Trophoblast cell (in vitro differentiated cells and primary cell): ENCODE results near the gene RAI1.

ENCODE experiments used
- DNase-seq, 2 donors: peaks; one replicate each; pipeline ENCODE4 v3.0.0-alpha.2; 2016
- H2AFZ ChIP-seq: 2 replicates; pipeline ENCODE4 v1.6.1; 2013; ENCODE audit warnings: low read length, moderate library complexity, mild to moderate bottlenecking; ENCODE audit not compliant: insufficient read depth, poor library complexity
- H2AK5ac ChIP-seq: 2 replicates; pipeline ENCODE4 v1.6.1; 2013; ENCODE audit warnings: mild to moderate bottlenecking, low read length
- H2BK120ac ChIP-seq: 2 replicates; pipeline ENCODE4 v1.6.1; 2013; ENCODE audit warnings: low read length, mild to moderate bottlenecking, moderate library complexity; ENCODE audit not compliant: insufficient read depth, poor library complexity
- H2BK12ac ChIP-seq: 2 replicates; pipeline ENCODE4 v1.6.1; 2013; ENCODE audit warnings: mild to moderate bottlenecking, low read length, moderate library complexity
- H2BK5ac ChIP-seq: 2 replicates; pipeline ENCODE4 v1.6.1; 2013; ENCODE audit warnings: low read length, low read depth, moderate library complexity, mild to moderate bottlenecking; ENCODE audit not compliant: poor library complexity
- H3K14ac ChIP-seq: 2 replicates; pipeline ENCODE4 v1.6.1; 2013; ENCODE audit warnings: mild to moderate bottlenecking, low read length
- H3K18ac ChIP-seq: 2 replicates; pipeline ENCODE4 v1.6.1; 2013; ENCODE audit warnings: mild to moderate bottlenecking, low read length
- H3K23ac ChIP-seq: 2 replicates; pipeline ENCODE4 v1.6.1; 2013; ENCODE audit warnings: low read length
- H3K27ac ChIP-seq: 2 replicates; pipeline ENCODE4 v1.5.1; 2013; ENCODE audit warnings: low read depth, mild to moderate bottlenecking, inconsistent platforms, low read length, moderate library complexity
- H3K27me3 ChIP-seq: 2 replicates; pipeline ENCODE4 v1.6.1; 2013; ENCODE audit warnings: inconsistent platforms, mild to moderate bottlenecking, low read length, moderate library complexity; ENCODE audit not compliant: insufficient read depth
- H3K36me3 ChIP-seq, 2 experiments: 1 replicate in 1 of 2; 2 replicates in 1 of 2; pipeline ENCODE4 v1.6.1; 2013; ENCODE audit warnings: low read length in 2 of 2, mild to moderate bottlenecking in 2 of 2, moderate library complexity in 1 of 2; ENCODE audit not compliant: insufficient read depth in 2 of 2, control insufficient read depth in 1 of 2
- H3K4ac ChIP-seq: 2 replicates; pipeline ENCODE4 v1.6.1; 2013; ENCODE audit warnings: low read depth, mild to moderate bottlenecking, low read length, moderate library complexity
- H3K4me1 ChIP-seq, 2 experiments: 1 replicate in 1 of 2; 2 replicates in 1 of 2; pipeline ENCODE4 v1.6.1; 2013; ENCODE audit warnings: low read length in 2 of 2, mild to moderate bottlenecking in 2 of 2, moderate library complexity in 1 of 2; ENCODE audit not compliant: insufficient read depth in 2 of 2, control insufficient read depth in 1 of 2
- H3K4me2 ChIP-seq: 2 replicates; pipeline ENCODE4 v1.6.1; 2013; ENCODE audit warnings: inconsistent platforms, mild to moderate bottlenecking, low read length, moderate library complexity
- H3K4me3 ChIP-seq: 2 replicates; pipeline ENCODE4 v1.5.1; 2013; ENCODE audit warnings: mild to moderate bottlenecking, low read depth, low read length, inconsistent platforms
- H3K79me1 ChIP-seq: one replicate; pipeline ENCODE4 v1.6.1; 2013; ENCODE audit warnings: low read length
- H3K79me2 ChIP-seq: 2 replicates; pipeline ENCODE4 v1.6.1; 2013; ENCODE audit warnings: low read length, mild to moderate bottlenecking; ENCODE audit not compliant: control insufficient read depth, insufficient read depth, poor library complexity
- H3K9ac ChIP-seq: 2 replicates; pipeline ENCODE4 v1.6.1; 2013; ENCODE audit warnings: mild to moderate bottlenecking, low read length
- H3K9me3 ChIP-seq: 2 replicates; pipeline ENCODE4 v1.6.1; 2013; ENCODE audit warnings: low read depth, mild to moderate bottlenecking, control low read depth, inconsistent platforms, low read length; ENCODE audit not compliant: insufficient read depth
- H4K12ac ChIP-seq: 2 replicates; pipeline ENCODE4 v1.6.1; 2013; ENCODE audit warnings: low read depth, mild to moderate bottlenecking, low read length, moderate library complexity
- H4K8ac ChIP-seq: 2 replicates; pipeline ENCODE4 v1.6.1; 2013; ENCODE audit warnings: low read depth, mild to moderate bottlenecking, low read length, moderate library complexity
- H4K91ac ChIP-seq: one replicate; pipeline ENCODE4 v1.6.1; 2013; ENCODE audit warnings: low read depth, mild to moderate bottlenecking, low read length, moderate library complexity
- WGBS: extraction: QIAGEN DNeasy Blood & Tissue Kit; methylation state at CpG from one replicate; pipeline ENCODE4 v1.1.7; 2013; ENCODE audit warnings: missing lambda C conversion rate; ENCODE audit not compliant: insufficient read length, insufficient coverage; ENCODE audit errors: extremely low coverage; 5-methylcytosine and 5-hydroxymethylcytosine counted together

RAI1 gene

GRCh38 chr17:17822616-17823015 is 141.4 kb downstream of the RAI1 start:
- Histone ChIP-seq H3K18ac (peak overlapping the region; percentile 79), H3K4ac (peak overlapping the region; percentile 87), H3K79me1 (peaks cover 27% of the 10 kb centered on the region), H3K14ac (peak overlapping the region; percentile 28), H2BK120ac (peak overlapping the region; percentile 34), H3K79me2 (peaks cover 24% of the 10 kb centered on the region), H3K4me3 (no peak overlapping the region), H3K9me3 (peaks cover 4% of the 10 kb centered on the region), H3K23ac (no peak overlapping the region), H2BK12ac (peak overlapping the region; percentile 41), H3K9ac (no peak overlapping the region), H3K36me3 (peaks cover 41 to 42% of the 10 kb centered on the region in 2 experiments), H2AFZ (peak overlapping the region; percentile 25), H2BK5ac (no peak overlapping the region), H4K8ac (peak overlapping the region; percentile 21), H3K27ac (no peak overlapping the region), H3K4me1 (peaks cover 38 to 57% of the 10 kb centered on the region in 2 experiments), H2AK5ac (peak overlapping the region; percentile 78), H4K12ac (no peak overlapping the region), H3K27me3 (no peaks in the 10 kb centered on the region), H4K91ac (peak overlapping the region; percentile 48), H3K4me2 (peak overlapping the region; percentile 69)
- DNase-seq, result no peak
- no CpG with 5 or more reads among the region's 3 CpGs for WGBS

DNA sequence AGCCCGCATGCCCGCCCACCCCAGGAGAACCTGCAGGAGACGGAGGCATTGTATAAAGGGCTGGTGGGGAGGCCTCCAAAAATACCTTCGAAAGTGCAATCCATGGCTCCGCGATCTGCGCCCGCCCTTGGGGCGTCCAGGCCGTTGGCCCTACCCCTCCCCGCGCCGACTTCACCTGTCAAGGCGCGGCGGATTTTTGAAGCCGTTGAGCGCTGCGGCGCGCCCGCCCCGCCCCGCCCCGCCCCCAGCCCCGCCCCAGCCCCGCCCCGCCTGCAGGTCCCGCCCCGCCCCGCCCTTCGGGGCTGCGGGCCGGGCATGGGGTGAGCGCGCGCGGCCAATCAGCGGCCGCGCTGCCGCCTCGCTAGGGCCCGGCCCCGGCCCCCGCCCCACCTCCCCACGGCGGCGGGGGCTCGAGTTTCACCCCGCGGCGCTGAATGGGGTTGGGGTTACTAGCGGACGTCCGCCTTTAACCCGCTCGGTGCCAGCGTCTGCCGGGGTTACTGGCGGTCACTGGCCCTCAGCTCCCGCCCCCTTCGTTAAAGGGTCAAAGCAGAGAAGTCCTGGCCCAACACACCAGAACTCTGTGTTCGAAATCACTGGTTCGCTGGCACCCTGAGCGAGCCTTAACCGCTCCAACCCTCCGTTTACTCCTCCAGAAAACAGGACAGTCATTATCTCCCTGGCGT is 142.3 kb downstream of the RAI1 start:
- peak; percentile 71 to 78 for DNase-seq
- WGBS, result no CpG with 5 or more reads among the region's 69 CpGs
- peaks cover 26% of the 10 kb centered on the region for H3K79me2 ChIP-seq
- H3K14ac ChIP-seq, result peak overlapping the region; percentile 81
- H4K8ac ChIP-seq, result peak overlapping the region; percentile 80
- peak overlapping the region; percentile 83 for H3K18ac ChIP-seq
- H3K4me1 ChIP-seq, result peaks cover 38 to 57% of the 10 kb centered on the region in 2 experiments
- H3K9me3 ChIP-seq, result peaks cover 4% of the 10 kb centered on the region
- H3K9ac ChIP-seq, result no peak overlapping the region
- no peak overlapping the region for H3K23ac ChIP-seq
- H3K79me1 ChIP-seq, result peaks cover 27% of the 10 kb centered on the region
- peaks cover 40 to 42% of the 10 kb centered on the region in 2 experiments for H3K36me3 ChIP-seq
- peak overlapping the region; percentile 93 for H2BK12ac ChIP-seq
- H3K27ac ChIP-seq, result peak overlapping the region; percentile 80
- H4K12ac ChIP-seq, result peak overlapping the region; percentile 36
- H3K4ac ChIP-seq, result peak overlapping the region; percentile 87
- H2BK5ac ChIP-seq, result peak overlapping the region; percentile 90
- peak overlapping the region; percentile 95 for H4K91ac ChIP-seq
- peak overlapping the region; percentile 95 for H2BK120ac ChIP-seq
- H3K4me3 ChIP-seq, result no peak overlapping the region
- peak overlapping the region; percentile 38 for H2AFZ ChIP-seq
- no peaks in the 10 kb centered on the region for H3K27me3 ChIP-seq
- H3K4me2 ChIP-seq, result peak overlapping the region; percentile 69
- peak overlapping the region; percentile 79 for H2AK5ac ChIP-seq

DNA sequence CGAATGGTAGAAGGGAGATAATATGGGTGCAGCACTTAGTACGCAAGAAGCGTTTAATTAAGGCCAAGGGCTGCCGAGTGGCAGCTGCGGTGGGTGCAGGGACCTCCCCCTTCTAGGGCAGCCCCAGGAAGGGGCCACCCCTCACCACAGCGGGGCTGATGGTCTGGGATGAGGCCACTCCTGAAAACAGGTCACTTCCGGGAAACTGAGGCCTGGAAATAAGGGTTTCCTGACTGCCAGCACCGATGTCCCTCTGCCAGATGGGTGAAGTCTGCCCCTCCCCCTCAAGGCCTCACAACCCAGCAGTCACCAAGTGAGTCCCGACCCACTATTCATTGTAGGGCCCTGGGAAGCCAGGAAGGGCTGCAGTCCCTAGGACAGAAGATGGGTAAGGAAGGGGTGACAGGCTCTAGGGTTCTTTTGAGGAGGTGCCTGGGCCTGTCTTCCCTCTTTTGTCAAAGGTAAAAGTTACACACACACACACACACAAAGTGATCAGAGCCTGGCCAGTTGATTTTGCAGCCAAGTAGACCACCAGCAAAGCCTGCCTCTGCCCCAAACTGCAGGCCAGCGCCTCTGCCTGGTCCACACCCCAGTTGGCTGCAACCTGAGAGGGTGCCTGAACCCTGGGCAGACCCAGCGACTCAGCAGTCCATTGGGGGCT is 143.0 kb downstream of the RAI1 start:
- Histone ChIP-seq H4K91ac (peak overlapping the region; percentile 95), H3K4me2 (peak overlapping the region; percentile 64), H3K4ac (peak overlapping the region; percentile 87), H2BK5ac (peak overlapping the region; percentile 90), H3K9me3 (no peaks in the 10 kb centered on the region), H2AFZ (peak overlapping the region; percentile 38), H3K14ac (peak overlapping the region; percentile 81), H4K12ac (peak overlapping the region; percentile 36), H2BK12ac (peak overlapping the region; percentile 93), H3K18ac (peak overlapping the region; percentile 79), H4K8ac (peak overlapping the region; percentile 80), H3K4me1 (peaks cover 38 to 56% of the 10 kb centered on the region in 2 experiments), H3K79me1 (peaks cover 27% of the 10 kb centered on the region), H2AK5ac (peak overlapping the region; percentile 79), H3K23ac (no peak overlapping the region), H3K4me3 (no peak overlapping the region), H3K36me3 (peaks cover 33 to 37% of the 10 kb centered on the region in 2 experiments), H3K27me3 (no peaks in the 10 kb centered on the region), H3K27ac (peak overlapping the region; percentile 80), H2BK120ac (peak overlapping the region; percentile 95), H3K79me2 (peaks cover 26% of the 10 kb centered on the region), H3K9ac (no peak overlapping the region)
- DNase-seq, result no peak
- WGBS, result no CpG with 5 or more reads among the region's 11 CpGs

DNA sequence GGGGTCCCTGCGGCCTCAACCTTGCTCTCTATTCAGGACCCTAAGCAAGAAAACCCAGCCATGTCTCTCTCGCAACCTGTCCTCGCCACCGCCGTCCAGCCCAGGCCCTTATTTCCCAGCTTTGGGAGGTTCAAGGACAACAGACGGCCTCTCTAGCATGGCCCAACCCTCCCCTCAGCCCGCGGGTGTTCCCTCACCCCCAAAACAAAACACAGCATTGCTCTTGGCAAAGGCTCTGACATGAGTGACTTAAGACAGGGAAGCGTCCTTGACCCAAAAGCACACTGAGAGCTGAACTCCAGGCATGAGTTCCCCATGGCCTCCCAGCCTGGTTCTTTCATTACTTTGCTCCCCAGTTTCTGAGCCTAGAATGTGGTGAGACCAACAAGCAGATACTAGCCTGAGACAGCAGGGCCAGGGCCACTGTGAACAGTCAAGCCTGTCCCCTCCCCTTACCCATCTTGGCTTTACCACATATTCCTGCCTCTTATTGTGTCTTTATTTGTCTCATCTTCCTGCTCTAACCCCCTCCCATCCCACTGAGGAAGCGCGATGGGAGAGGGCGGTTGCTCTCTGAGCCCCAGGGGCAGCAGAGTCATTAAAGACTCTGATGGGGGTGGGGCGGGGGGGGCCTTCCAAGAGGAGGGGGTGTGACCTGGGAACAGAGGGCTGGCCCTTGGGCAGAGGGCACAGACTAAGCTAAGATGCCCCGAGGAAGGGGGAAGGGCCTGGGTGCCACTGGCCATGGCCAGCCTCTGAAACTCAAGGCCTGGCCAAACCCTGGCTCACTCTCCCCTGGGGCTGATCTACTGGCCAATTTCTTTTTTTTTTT is 143.7 kb downstream of the RAI1 start:
- peak overlapping the region; percentile 80 for H3K27ac ChIP-seq
- no peak for DNase-seq
- peak overlapping the region; percentile 95 for H4K91ac ChIP-seq
- H3K9ac ChIP-seq, result no peak overlapping the region
- H3K9me3 ChIP-seq, result no peaks in the 10 kb centered on the region
- no peak overlapping the region for H2AFZ ChIP-seq
- peak overlapping the region; percentile 87 for H3K4ac ChIP-seq
- H3K4me2 ChIP-seq, result no peak overlapping the region
- peak overlapping the region; percentile 76 for H3K14ac ChIP-seq
- H3K79me2 ChIP-seq, result peaks cover 26% of the 10 kb centered on the region
- WGBS, result no CpG with 5 or more reads among the region's 14 CpGs
- H2BK12ac ChIP-seq, result peak overlapping the region; percentile 93
- peaks cover 27 to 32% of the 10 kb centered on the region in 2 experiments for H3K36me3 ChIP-seq
- H2BK120ac ChIP-seq, result peak overlapping the region; percentile 95
- no peaks in the 10 kb centered on the region for H3K27me3 ChIP-seq
- peak overlapping the region; percentile 54 for H2BK5ac ChIP-seq
- no peak overlapping the region for H3K4me3 ChIP-seq
- H3K23ac ChIP-seq, result no peak overlapping the region
- peak overlapping the region; percentile 79 for H3K18ac ChIP-seq
- H2AK5ac ChIP-seq, result peak overlapping the region; percentile 66
- peak overlapping the region; percentile 4 for H4K12ac ChIP-seq
- H4K8ac ChIP-seq, result peak overlapping the region; percentile 21
- H3K4me1 ChIP-seq, result peaks cover 35 to 49% of the 10 kb centered on the region in 2 experiments
- peaks cover 27% of the 10 kb centered on the region for H3K79me1 ChIP-seq
